GM19372 (cell line): ENCODE results near the gene ACTA2.

Experiments used
- ATAC-seq: cut with Tn5 transposase; IDR thresholded peaks from one replicate; pipeline ENCODE4 v1.9.1; 2021; ENCODE audit warnings: mild to moderate bottlenecking, low read depth, moderate library complexity; ENCODE audit not compliant: unreplicated experiment

ACTA2 gene

DNA sequence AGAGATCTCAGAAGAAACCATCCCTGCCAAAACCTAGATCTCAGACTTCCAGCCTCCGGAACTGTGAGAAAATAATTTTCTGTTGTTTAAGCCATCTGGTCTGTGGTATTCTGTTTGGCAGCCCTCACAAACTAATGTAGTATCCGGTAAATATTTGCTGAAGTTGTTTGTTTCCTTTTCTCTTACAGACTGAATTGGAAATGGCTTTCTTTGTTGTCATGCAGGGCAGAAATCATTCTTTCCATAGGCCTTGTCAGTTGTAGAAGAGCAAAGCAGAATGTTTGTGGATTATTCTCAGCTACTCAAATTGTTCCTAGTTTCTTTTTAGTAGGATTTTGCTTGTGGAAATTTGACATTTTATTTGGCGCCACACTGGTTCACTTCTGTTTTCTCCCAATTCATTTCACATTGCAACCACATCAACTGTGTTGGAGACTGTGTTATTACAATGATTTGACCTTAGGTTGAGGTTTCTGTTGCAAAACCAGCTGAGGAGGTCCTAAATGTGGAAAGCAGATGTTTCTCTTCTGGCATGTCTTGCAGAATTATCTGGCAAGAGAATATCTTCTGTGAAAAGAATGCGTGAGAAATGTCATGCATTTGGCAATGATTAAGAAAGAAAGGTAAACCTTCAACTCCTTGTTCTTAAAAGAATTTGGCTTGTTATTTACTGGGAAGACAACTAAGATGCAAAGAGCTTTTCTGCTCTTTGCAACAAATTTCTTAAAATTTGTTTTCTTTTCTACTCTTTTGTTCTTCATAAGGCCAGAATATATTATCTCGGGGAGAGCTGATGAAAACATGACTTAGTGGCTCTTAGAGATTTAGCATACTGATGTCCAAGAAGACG, 25.8 kb downstream of the ACTA2 start:
- no peak for ATAC-seq

GRCh38 chr10:88923520-88923919, 29.1 kb downstream of the ACTA2 start:
- no peak for ATAC-seq

DNA sequence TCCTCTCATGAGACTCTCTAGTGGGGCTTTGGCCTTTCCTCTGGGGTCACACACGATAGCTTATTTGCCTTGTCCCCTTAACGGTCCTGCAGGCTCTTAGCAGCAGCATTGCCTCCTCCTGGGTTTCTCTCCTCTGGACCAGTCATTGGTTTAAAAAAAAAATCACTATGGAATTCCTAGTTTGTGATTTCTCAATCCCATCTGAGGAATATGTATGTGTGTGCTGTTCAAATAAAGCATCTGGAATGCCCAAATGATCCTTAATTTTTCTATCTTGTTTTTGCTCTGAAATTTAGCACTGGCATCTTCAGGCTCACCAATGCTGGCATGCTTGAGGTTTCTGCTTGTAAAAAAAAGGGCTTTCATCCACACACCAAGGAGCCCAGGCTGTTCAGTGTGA, 30.5 kb downstream of the ACTA2 start:
- no peak for ATAC-seq

- no peak for ATAC-seq
Measured at GRCh38 chr10:88920986-88921593, 31.5 kb downstream of the ACTA2 start.

- ATAC-seq = no peak
Measured at GRCh38 chr10:88920198-88920597, 32.4 kb downstream of the ACTA2 start.

- no peak for ATAC-seq
Measured at GRCh38 chr10:88919041-88919440, 33.5 kb downstream of the ACTA2 start.

- no peak for ATAC-seq
Measured at GRCh38 chr10:88918191-88918905, 34.2 kb downstream of the ACTA2 start.

GRCh38 chr10:88916986-88917385, 35.6 kb downstream of the ACTA2 start:
- no peak for ATAC-seq

- no peak for ATAC-seq
Measured at GRCh38 chr10:88916231-88916630, 36.3 kb downstream of the ACTA2 start.

GRCh38 chr10:88915781-88916180, 36.8 kb downstream of the ACTA2 start:
- ATAC-seq = no peak

DNA sequence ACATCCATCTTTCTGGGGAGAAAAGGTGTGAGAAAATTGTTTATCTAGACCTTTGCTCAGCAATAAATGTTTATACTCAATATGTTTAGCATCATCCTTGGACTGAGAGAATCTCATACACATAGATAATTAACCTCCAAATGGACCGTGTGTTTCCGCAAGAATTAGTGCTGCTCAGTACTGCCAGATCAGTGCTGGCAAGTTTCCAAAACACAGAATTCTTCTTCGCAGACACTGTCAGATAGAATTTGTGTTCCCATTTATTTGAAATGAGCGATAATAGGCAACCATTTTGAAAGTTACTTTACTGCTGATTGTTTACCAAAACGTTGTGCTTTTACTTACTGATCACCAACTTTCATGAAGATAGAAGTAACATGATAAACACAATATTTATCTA, 38.8 kb downstream of the ACTA2 start:
- no peak for ATAC-seq

DNA sequence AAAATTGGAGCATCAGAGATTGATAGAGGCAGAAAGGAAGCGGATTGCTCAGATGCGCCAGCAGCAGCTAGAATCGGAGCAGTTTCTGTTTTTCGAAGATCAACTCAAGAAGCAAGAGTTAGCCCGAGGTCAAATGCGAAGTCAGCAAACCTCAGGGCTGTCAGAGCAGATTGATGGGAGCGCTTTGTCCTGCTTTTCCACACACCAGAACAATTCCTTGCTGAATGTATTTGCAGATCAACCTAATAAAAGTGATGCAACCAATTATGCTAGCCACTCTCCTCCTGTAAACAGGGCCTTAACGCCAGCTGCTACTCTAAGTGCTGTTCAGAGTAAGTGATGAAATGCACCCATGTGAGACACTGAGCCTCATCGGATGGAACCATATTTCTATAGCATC, 39.4 kb downstream of the ACTA2 start:
- ATAC-seq = no peak

DNA sequence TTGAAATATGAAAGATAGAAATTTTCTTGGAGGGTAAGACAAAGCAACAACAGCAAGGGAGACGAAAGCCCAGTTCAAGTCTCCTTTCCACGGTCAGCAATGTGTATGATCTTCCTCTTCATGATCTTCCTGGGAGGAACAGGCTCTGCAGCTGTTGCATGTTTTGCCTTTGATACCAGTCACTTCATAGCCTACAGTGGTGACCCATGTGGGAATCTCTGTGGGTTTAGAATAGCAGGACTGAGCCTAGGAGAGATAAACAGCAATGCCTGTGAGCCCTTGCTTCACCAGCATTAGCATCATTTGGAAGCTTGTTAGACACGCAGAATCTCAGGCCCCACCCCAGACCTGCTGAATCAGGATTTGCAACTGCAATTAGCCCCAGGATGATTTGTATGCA, 40.7 kb downstream of the ACTA2 start:
- ATAC-seq = no peak

DNA sequence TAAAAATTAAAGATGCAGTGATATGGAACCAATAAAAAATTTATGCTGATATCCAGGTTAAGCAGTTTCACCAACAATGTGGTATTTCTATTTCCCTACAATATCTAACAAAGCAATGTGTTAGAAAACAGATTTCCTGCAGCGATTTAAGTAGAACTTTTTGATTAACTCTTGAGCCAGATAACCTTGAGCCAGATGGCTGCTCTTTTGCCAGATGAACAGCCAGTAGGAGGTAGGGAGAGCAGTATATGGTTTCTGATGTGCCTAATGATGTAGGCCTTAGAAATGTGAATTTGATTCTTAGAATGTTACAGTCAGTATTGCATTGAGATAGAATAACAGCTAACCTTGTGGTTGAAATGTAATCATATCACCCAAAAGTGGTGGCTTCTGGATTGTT, 41.5 kb downstream of the ACTA2 start:
- ATAC-seq = no peak

- no peak for ATAC-seq
Measured at GRCh38 chr10:88908194-88908593, 44.4 kb downstream of the ACTA2 start.

- no peak for ATAC-seq
Measured at GRCh38 chr10:88906921-88907320, 45.7 kb downstream of the ACTA2 start.

DNA sequence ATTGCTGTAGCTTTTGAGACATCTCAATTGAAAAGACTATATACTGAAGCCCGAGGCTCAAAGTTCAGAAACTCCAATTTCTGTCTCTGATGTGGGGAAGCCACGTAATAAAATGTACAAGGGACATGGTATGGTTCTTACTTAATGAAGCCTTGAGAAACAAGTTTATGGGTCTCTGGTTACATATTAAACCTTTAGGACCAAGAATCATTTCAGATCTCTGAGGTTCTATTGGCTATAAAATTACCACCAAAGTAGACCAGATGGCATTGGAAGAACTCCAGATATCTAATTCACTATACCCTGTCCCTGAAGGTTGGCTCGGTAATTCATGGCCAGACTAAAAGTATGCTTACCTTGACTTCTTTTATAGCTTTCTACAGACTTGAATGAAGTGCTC, 48.9 kb downstream of the ACTA2 start:
- ATAC-seq = no peak

DNA sequence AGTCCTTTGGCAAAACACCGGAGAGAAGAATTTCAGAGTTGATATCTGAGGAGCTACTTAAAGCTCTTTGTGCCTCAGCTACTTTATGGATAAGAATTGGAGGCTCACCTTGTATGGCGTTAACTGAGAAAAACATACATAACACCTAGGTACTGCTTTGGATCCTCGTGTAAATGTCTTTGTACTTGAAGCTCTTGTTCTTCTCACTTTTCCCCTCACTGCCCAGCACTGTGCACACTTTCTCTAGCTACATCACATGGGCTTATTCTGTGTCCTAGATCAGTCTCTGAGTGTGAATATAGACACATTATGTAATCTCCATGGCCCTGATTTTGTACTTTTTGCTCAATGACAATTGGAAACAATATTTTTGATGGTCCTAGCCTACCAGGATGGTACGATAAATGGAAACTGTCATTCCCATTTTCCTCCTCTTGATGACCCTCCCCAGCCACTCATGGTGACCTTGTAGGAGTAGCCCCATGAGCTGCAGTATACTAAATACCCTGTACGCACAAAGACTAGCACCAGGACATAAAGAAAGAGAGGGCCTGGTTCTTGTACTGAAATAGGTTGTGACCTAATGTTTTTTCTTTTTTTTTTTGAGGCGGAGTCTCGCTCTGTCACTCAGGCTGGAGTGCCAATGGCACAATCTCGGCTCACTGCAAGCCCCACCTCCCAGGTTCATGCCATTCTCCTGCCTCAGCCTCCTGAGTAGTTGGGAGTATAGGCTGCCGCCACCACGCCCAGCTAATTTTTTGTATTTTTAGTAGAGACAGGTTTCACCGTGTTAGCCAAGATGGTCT, 50.4 kb downstream of the ACTA2 start:
- ATAC-seq = peak; percentile 34

DNA sequence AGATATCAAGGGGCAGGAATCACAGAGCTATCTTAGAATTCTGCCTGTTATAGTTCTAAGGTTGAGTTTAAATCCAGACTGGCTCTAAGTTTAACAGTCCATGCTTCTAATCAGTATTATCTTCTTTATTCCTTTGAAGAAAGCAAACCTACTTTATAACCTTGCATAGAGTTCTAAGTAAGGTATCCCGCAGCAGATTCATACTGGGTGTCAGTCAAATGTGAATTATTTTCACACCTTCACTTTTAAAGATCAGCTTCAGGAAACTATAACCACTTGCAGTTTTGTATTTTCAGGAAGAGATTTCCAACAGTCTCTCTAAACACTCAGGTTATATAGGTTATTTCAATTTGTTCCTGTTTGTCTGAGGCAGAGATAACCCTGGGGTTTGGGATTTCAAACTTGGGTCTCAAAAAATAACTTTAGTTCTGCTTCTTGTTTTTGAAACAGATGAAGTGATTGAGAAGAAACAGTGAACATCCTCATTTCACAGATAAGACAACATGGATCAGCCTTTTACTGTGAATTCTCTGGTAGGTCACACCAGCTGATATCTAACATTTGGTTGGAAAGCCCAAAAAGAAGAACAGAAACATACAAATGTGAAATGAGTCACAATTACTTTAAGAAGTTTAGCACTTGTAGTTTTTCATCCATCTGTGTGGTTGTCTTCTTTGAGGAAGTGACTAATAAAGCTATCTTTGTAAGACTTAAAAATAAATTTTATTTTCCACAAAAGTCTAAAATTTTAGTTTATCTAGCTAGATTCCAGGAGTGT, 51.2 kb downstream of the ACTA2 start:
- ATAC-seq = peak; percentile 77

- ATAC-seq = no peak
Measured at GRCh38 chr10:88899886-88900285, 52.7 kb downstream of the ACTA2 start.
